Nucleus accumbens (tissue), 56 donors: ENCODE measurements around the gene WDR70.
"Not testable (repeated sequence)": the region's sequence is repeated elsewhere in the genome, so short reads cannot be mapped to it uniquely, and the experiment has no call there.

ENCODE experiments used
- DNase-seq, 56 donors: peaks; one replicate each; lab custom pipeline; 2025; lab: John Stamatoyannopoulos, UW

The WDR70 gene

GRCh38 chr5:37619353-37619752, 240.2 kb downstream of the WDR70 start:
- DNase-seq, result no peak

- DNase-seq, result not testable (repeated sequence)
Observed at GRCh38 chr5:37622354-37622753, 243.2 kb downstream of the WDR70 start.

GRCh38 chr5:37626266-37626665, 247.1 kb downstream of the WDR70 start:
- no peak for DNase-seq

- no peak for DNase-seq
Observed at GRCh38 chr5:37628876-37629275, 249.8 kb downstream of the WDR70 start.

- DNase-seq, result no peak
Observed at GRCh38 chr5:37631939-37632338, 252.8 kb downstream of the WDR70 start.

- no peak for DNase-seq
Observed at GRCh38 chr5:37637165-37637845, 258.2 kb downstream of the WDR70 start.

- DNase-seq, result no peak
Observed at GRCh38 chr5:37638897-37639296, 259.8 kb downstream of the WDR70 start.

GRCh38 chr5:37640088-37640487, 261.0 kb downstream of the WDR70 start:
- no peak for DNase-seq

GRCh38 chr5:37641933-37642332, 262.8 kb downstream of the WDR70 start:
- no peak for DNase-seq

- no peak for DNase-seq
Observed at GRCh38 chr5:37645707-37646106, 266.6 kb downstream of the WDR70 start.

- not testable (repeated sequence) for DNase-seq
Observed at GRCh38 chr5:37654566-37654965, 275.4 kb downstream of the WDR70 start.

GRCh38 chr5:37657046-37657445, 277.9 kb downstream of the WDR70 start:
- DNase-seq, result no peak

GRCh38 chr5:37658440-37658839, 279.3 kb downstream of the WDR70 start:
- DNase-seq, result no peak

GRCh38 chr5:37660319-37660718, 281.2 kb downstream of the WDR70 start:
- DNase-seq, result no peak

- peak in 1 of 56 donors; percentile 13 for DNase-seq
Observed at GRCh38 chr5:37661227-37661920, 282.3 kb downstream of the WDR70 start.

- DNase-seq, result no peak
Observed at GRCh38 chr5:37661951-37662350, 282.8 kb downstream of the WDR70 start.

GRCh38 chr5:37662362-37662761, 283.2 kb downstream of the WDR70 start:
- DNase-seq, result no peak

- DNase-seq, result no peak
Observed at GRCh38 chr5:37662789-37663485, 283.8 kb downstream of the WDR70 start.

- no peak for DNase-seq
Observed at GRCh38 chr5:37663538-37663937, 284.4 kb downstream of the WDR70 start.

- DNase-seq, result no peak
Observed at GRCh38 chr5:37664551-37664950, 285.4 kb downstream of the WDR70 start.

GRCh38 chr5:37665272-37665671, 286.2 kb downstream of the WDR70 start:
- DNase-seq, result no peak

- DNase-seq, result peak in 32 of 56 donors; percentile 4 to 53 (median 22)
Observed at GRCh38 chr5:37665889-37666288, 286.8 kb downstream of the WDR70 start.
